GM12873 (cell line): Measurements from ENCODE around the gene WFDC6.

Source experiments
- CTCF ChIP-seq: IDR thresholded peaks from 2 replicates; pipeline ENCODE4 v1.5.1; 2012; ENCODE audit warnings: low read depth, mild to moderate bottlenecking, moderate library complexity, low read length, control low read depth; ENCODE audit not compliant: insufficient read depth; ENCODE audit errors: missing control alignments

Gene WFDC6

GRCh38 chr20:45509091-45509490, 30.2 kb downstream of the WFDC6 start:
- TF ChIP-seq CTCF = no peak

- no peak for TF ChIP-seq CTCF
These were observed 31.0 kb downstream of the WFDC6 start for GRCh38 chr20:45508068-45508886.

GRCh38 chr20:45507011-45507820, 32.1 kb downstream of the WFDC6 start:
- no peak for TF ChIP-seq CTCF

- TF ChIP-seq CTCF = no peak
These were observed 32.9 kb downstream of the WFDC6 start for GRCh38 chr20:45506398-45506797.

- no peak for TF ChIP-seq CTCF
These were observed 35.9 kb downstream of the WFDC6 start for GRCh38 chr20:45503403-45503802.

- no peak for TF ChIP-seq CTCF
These were observed 36.7 kb downstream of the WFDC6 start for GRCh38 chr20:45502561-45502960.

GRCh38 chr20:45501600-45501999, 37.7 kb downstream of the WFDC6 start:
- TF ChIP-seq CTCF = no peak
